Upper lobe of right lung (tissue), 1 donor: ENCODE data around the gene SLA2. TPM values are rescaled to one million over a fixed set of nuclear protein-coding genes. Genes with fewer than 3 reads are reported as not detected.
"Not testable (repeated sequence)": the region's sequence is repeated elsewhere in the genome, so short reads cannot be mapped to it uniquely, and the experiment has no call there.

ENCODE experiments used
- ATAC-seq: fragments of 200-7000 bp; cut with Tn5 transposase; one replicate; pipeline ENCODE4 v1.9.1; 2020; ENCODE audit warnings: mild to moderate bottlenecking, moderate library complexity
- DNase-seq: peaks from one replicate; pipeline ENCODE4 v3.0.0-alpha.2; 2020
- H3K27ac ChIP-seq: fragments of 200-600 bp; one replicate; pipeline ENCODE4 v1.8.0; 2022
- H3K27me3 ChIP-seq: fragments of 200-600 bp; one replicate; pipeline ENCODE4 v1.8.0; 2022; ENCODE audit warnings: mild to moderate bottlenecking
- H3K36me3 ChIP-seq: fragments of 200-600 bp; one replicate; pipeline ENCODE4 v1.8.0; 2022
- H3K4me1 ChIP-seq: fragments of 200-600 bp; one replicate; pipeline ENCODE4 v1.8.0; 2022
- H3K4me3 ChIP-seq: fragments of 200-600 bp; one replicate; pipeline ENCODE4 v1.8.0; 2022; ENCODE audit warnings: mild to moderate bottlenecking
- H3K9me3 ChIP-seq: fragments of 200-600 bp; one replicate; pipeline ENCODE4 v1.8.0; 2022
- CTCF ChIP-seq: fragments of 200-600 bp; IDR thresholded peaks from one replicate; pipeline ENCODE4 v1.8.0; 2022; ENCODE audit warnings: antibody characterized with exemption
- intact Hi-C: fragments of 100-400 bp; cut with DNase I; formaldehyde crosslinking; loops from one replicate; pipeline ENCODE4 v1.11.0; 2022
- total RNA-seq: library from RNA; stranded (reverse); fragmentation: NEBNext Ultra II Directional; extraction: Animal tissue kit (Norgen Biotek cat#: 25700); gene quantifications from one replicate; pipeline ENCODE4 v1.2.1, GENCODE V29; 2021
- donor health status: DM: no; HTN: yes; CAD: no; lungs with severe emphysema.

SLA2 gene
- total RNA-seq, 1 donor from 2014 or later, result 1.9 TPM

GRCh38 chr20:36684747-36685146 is 38.8 kb upstream of the SLA2 start:
- DNase-seq (no peak), ATAC-seq (no peak)
- intact Hi-C loops, result no loop called here
- Histone ChIP-seq H3K9me3 (no peaks in the 10 kb centered on the region), H3K4me1 (no peaks in the 10 kb centered on the region), H3K36me3 (peaks cover 37% of the 10 kb centered on the region), H3K27me3 (no peaks in the 10 kb centered on the region), H3K27ac (no peak overlapping the region), H3K4me3 (no peak overlapping the region)
- TF ChIP-seq CTCF, result no peak

DNA sequence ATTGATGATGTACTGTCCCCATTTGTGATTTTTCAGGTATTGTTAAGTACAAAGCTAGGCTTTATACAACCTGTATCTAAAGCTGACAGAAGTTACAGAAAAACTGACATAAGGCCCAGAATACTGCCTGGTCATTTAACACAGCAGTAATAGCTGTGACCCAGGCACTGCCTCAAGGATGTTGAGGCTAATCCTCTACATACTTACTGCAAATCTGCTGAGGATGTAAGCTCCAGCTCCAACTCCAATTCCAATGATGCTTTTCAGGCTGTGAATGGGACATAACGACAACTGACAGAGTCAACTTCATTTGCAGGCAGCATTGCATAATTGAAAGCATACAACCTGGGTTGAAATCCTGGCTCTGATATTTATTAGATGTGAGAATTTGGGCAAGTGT is 36.3 kb upstream of the SLA2 start:
- Histone ChIP-seq H3K4me1 (no peaks in the 10 kb centered on the region), H3K4me3 (no peak overlapping the region), H3K36me3 (peaks cover 48% of the 10 kb centered on the region), H3K27ac (no peak overlapping the region), H3K27me3 (no peaks in the 10 kb centered on the region), H3K9me3 (no peaks in the 10 kb centered on the region)
- intact Hi-C loops, result no loop called here
- no peak for ATAC-seq
- DNase-seq, result no peak
- TF ChIP-seq CTCF, result no peak

DNA sequence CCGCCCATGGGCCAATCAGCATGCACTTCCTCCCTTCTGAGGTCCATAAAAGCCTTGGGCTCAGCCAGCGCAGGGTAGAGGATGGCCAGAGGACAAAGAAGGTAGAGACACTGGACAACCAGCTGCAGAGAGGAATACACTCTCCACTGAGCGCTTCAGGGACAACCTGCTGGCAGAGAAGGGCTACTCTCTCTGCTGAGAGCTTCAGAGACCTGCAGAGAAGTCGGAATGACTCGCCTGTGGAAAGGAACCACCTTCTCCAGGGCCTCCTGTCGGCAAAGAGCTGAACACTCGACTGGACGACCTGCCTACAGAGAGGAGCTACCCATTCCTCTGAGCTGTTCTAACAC is 31.4 kb upstream of the SLA2 start:
- intact Hi-C loops, result no loop called here

DNA sequence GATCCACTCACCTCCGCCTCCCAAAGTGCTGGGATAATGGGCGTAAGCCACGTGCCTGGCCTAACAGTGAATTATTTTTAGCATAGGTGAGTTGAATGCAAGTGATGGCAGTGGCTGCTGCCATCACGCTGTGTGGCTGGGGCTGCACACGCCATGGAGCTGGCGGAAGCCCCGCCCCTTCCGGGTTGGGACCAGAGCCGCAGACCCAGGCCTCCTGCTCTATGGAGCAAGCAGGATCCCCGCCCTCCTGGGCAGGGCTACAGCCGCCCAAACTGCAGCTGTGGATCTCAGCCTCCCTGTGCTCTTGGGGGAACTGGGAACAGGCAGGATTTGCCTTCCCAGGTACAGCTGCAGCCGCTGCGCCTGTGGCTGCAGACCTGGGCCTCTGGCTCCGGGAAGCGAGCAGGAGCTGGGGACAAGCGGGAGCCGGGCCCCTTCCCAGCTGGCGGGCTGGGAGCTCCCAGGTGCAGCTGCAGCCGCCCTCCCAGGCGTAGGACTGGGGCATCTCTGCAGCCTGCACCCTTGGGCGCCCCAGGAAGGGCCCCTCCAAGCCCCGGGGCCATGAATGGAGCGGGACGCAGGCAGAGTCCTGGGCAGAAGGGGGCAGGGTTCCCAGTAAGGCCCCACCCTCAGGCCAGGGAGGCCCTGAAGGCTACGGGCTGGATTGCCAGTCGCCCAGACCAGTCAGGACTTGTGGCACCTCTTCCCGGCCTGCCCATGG is 30.9 kb upstream of the SLA2 start:
- Histone ChIP-seq H3K4me1 (no peaks in the 10 kb centered on the region), H3K27me3 (no peaks in the 10 kb centered on the region), H3K27ac (no peak overlapping the region), H3K4me3 (no peak overlapping the region), H3K9me3 (no peaks in the 10 kb centered on the region), H3K36me3 (peaks cover 28% of the 10 kb centered on the region)
- ATAC-seq, result peak; percentile 21
- intact Hi-C loops, result no loop called here
- no peak for TF ChIP-seq CTCF
- no peak for DNase-seq

More for the DNA sequence above, 31.4 kb upstream of the SLA2 start:
- Histone ChIP-seq H3K27ac (no peak overlapping the region), H3K4me1 (no peaks in the 10 kb centered on the region), H3K4me3 (no peak overlapping the region), H3K36me3 (peaks cover 32% of the 10 kb centered on the region), H3K27me3 (no peaks in the 10 kb centered on the region), H3K9me3 (no peaks in the 10 kb centered on the region)
- TF ChIP-seq CTCF, result no peak
- DNase-seq, result no peak
- ATAC-seq, result no peak

GRCh38 chr20:36675545-36675944 is 29.5 kb upstream of the SLA2 start:
- H3K9me3 ChIP-seq, DNase-seq, H3K27me3 ChIP-seq, H3K27ac ChIP-seq, intact Hi-C loops, ATAC-seq, H3K4me3 ChIP-seq, H3K4me1 ChIP-seq: not testable (repeated sequence)
- H3K36me3 ChIP-seq, result peaks cover 30% of the 10 kb centered on the region

DNA sequence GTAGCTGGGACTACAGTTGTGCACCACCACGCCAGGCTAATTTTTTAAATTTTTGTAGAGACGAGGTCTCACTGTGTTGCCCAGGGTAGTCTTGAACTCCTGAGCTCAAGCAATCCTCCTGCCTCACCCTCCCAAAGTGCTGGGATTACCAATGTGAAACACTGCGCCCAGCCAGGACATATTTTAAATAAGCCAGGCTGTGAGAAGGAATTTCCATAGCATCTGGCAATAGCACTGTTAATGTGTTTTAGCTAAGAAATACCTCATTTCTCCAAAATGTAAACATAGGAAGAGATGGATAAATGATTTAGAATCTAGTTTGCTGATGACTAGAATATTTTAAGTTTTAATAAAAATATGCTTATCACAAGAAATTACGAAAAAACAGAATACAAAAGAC is 27.0 kb upstream of the SLA2 start:
- DNase-seq (no peak), ATAC-seq (no peak)
- TF ChIP-seq CTCF, result no peak
- Histone ChIP-seq H3K27ac (no peak overlapping the region), H3K36me3 (peaks cover 16% of the 10 kb centered on the region), H3K9me3 (no peaks in the 10 kb centered on the region), H3K27me3 (no peaks in the 10 kb centered on the region), H3K4me1 (no peaks in the 10 kb centered on the region), H3K4me3 (no peak overlapping the region)
- intact Hi-C loops, result no loop called here
